BJ (cell line): ENCODE results near the gene HDDC2. TPM values are rescaled to one million over a fixed set of nuclear protein-coding genes. Genes with fewer than 3 reads are reported as not detected.

Source experiments
- CTCF ChIA-PET: fragments of 350-600 bp; formaldehyde crosslinking; extraction: SDS; loops from one replicate; lab custom pipeline; 2021; ENCODE audit warnings: antibody characterized with exemption, inconsistent platforms; lab: Yijun Ruan, JAX
- POLR2A ChIA-PET: fragments of 300-600 bp; sonication (Branson Sonifier 250); formaldehyde crosslinking; extraction: SDS; loops from one replicate; lab custom pipeline; 2021; ENCODE audit warnings: antibody characterized with exemption; lab: Charles Lee
- DNase-seq: peaks from one replicate; pipeline ENCODE4 v3.0.0-alpha.2; 2011; ENCODE audit warnings: low read depth
- H3K27me3 ChIP-seq: 2 replicates; pipeline ENCODE4 v1.6.0; 2011; ENCODE audit warnings: low read length; ENCODE audit not compliant: control insufficient read depth, insufficient read depth
- H3K36me3 ChIP-seq: 2 replicates; pipeline ENCODE4 v1.5.1; 2011; ENCODE audit warnings: low read length; ENCODE audit not compliant: control insufficient read depth, insufficient read depth
- H3K4me3 ChIP-seq: 2 replicates; pipeline ENCODE4 v1.5.1; 2011; ENCODE audit warnings: low read depth, mild to moderate bottlenecking, control low read depth, low read length
- CTCF ChIP-seq: IDR thresholded peaks from 2 replicates; pipeline ENCODE4 v1.5.1; 2011; ENCODE audit warnings: low read depth, mild to moderate bottlenecking, control low read depth, inconsistent platforms, low read length, moderate library complexity; ENCODE audit not compliant: insufficient read depth
- polyA plus RNA-seq: library from polyadenylated mRNA; depleted of rRNA; stranded (reverse); fragments of >200 nt; gene quantifications from 2 replicates; pipeline ENCODE4 v1.2.3, GENCODE V29; 2011

Gene HDDC2
- polyA plus RNA-seq, 1 experiment: 109 TPM

DNA sequence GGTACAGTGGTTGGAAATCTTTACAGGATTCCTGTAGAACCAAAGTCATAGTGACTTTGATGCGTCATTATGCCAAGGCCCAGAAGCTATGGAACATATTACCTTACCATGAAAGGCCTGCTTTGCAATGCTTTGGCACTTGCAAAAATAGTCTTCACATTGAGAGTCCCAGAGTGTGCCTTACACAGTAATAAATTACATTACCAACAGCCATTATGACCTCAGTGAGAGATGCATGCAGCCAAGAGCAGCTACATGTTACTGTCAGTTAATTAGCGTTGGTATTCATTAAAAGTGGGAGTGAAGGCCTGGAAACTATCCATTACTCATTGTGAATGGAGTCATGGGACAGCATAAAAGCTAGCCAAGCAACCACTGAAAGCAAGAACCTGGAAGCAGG, 39.2 kb upstream of the HDDC2 start:
- no peaks in the 10 kb centered on the region for H3K36me3 ChIP-seq
- POLR2A ChIA-PET: no interaction called here
- DNase-seq: no peak
- CTCF ChIA-PET: no interaction called here
- H3K4me3 ChIP-seq: no peak overlapping the region
- TF ChIP-seq CTCF: no peak
- no peaks in the 10 kb centered on the region for H3K27me3 ChIP-seq

DNA sequence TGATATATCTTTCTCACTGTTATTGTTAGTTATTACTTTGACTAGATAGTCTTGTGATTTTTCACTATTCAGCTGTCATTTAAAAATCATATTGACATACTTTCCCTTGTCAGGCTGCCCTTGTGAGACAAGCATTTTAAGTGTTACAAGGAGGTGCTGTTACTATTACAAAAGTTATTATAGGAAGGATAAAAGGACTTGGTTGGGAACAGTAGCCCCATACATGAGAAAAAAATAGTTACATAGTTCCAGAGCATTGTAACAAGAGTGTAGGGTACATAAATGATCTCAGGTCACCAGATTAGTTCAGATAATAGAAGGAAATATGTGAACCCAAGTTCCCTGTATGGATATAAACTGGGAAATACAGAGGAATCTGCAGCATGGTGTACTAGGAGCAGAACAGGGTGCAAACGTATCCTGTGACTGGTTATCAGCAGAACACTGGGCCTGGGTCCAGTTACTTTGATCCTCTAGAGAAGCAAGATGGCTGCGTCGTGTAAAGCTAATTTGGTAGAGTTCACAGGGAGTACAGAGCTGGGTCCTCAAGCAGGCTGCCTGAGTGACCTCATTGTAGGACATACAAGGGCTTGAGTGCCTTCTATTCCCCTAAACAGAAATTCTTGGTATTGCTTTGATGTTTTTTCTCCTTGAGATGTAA, 38.5 kb upstream of the HDDC2 start:
- H3K36me3 ChIP-seq: no peaks in the 10 kb centered on the region
- no peak for TF ChIP-seq CTCF
- POLR2A ChIA-PET: no interaction called here
- H3K27me3 ChIP-seq: no peaks in the 10 kb centered on the region
- DNase-seq: no peak
- no peak overlapping the region for H3K4me3 ChIP-seq
- CTCF ChIA-PET: no interaction called here

DNA sequence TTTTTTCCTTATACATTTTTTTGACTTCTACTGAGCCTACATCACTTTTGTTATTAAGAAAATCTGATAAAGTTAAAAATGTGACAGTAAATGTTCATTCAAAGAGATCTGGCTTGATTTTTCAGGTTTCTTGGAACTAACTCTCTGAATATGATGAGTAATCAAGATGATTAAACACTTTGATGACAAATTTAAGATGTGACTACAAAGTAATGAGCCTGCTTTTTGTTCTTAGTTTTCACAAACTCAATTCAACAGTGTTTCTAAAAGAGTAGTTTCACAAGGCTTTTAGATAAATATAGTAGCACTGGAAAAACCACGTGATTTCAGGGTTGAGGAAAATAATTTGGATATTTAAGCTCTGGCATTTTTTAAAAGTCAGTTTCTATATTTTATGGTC, 37.9 kb upstream of the HDDC2 start:
- no peak for DNase-seq
- no peak for TF ChIP-seq CTCF
- ChIA-PET POLR2A (no interaction called here), CTCF (no interaction called here)
- H3K36me3 ChIP-seq: no peaks in the 10 kb centered on the region
- H3K27me3 ChIP-seq: no peaks in the 10 kb centered on the region
- no peak overlapping the region for H3K4me3 ChIP-seq

- ChIA-PET CTCF (no interaction called here), POLR2A (no interaction called here)
- H3K36me3 ChIP-seq: no peaks in the 10 kb centered on the region
- TF ChIP-seq CTCF: no peak
- H3K27me3 ChIP-seq: no peaks in the 10 kb centered on the region
- H3K4me3 ChIP-seq: no peak overlapping the region
- DNase-seq: no peak
Measured at GRCh38 chr6:125338381-125338780, 36.6 kb upstream of the HDDC2 start.

GRCh38 chr6:125337706-125338105, 35.9 kb upstream of the HDDC2 start:
- POLR2A ChIA-PET: no interaction called here
- no peaks in the 10 kb centered on the region for H3K27me3 ChIP-seq
- CTCF ChIA-PET: no interaction called here

More at GRCh38 chr6:125337706-125338105, 35.9 kb upstream of the HDDC2 start:
- Histone ChIP-seq H3K36me3 (no peaks in the 10 kb centered on the region), H3K4me3 (no peak overlapping the region)
- DNase-seq: no peak
- TF ChIP-seq CTCF: no peak
